SIG-M5 treated with dmso at 0.1 percent for 504 hours (cell line): ENCODE results near the gene CEP112.

Experiments
- DNase-seq: peaks from one replicate; lab custom pipeline; 2025; ENCODE audit not compliant: unreplicated experiment; lab: John Stamatoyannopoulos, UW

The CEP112 gene

DNA sequence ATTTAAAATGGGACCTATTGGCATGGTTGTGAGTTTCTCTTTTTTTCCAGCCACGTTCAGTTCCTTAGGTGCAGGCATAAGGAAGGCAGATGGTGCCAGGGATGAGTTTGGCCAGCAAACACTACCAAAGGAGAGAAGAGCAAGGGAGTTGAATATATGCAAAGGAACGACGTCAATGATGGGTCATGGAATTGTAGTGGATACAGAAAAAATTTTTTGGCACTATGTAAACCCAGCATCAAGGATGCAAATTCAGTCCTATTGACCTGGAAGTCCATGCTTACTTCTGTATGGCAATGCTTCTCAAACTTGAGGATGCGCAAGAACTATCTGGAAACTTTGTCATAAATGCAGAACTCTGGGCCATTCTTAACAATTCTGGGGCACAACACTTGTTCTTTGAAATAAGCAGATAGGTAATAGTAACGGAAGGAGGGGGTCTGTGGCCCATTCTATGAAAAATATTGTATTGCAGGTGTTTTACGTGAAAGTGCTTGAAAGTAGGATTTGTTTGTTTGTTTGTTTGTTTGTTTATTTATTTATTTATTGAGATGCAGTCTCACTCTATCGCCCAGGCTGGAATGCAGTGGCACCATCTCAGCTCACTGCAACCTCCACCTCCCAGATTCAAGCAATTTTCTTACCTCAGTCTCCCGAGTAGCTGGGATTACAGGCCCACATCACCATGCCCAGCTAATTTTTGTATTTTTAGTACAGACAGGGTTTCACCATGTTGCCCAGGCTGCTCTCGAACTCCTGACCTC lies 19.3 kb upstream of the CEP112 start:
- DNase-seq: no peak

DNA sequence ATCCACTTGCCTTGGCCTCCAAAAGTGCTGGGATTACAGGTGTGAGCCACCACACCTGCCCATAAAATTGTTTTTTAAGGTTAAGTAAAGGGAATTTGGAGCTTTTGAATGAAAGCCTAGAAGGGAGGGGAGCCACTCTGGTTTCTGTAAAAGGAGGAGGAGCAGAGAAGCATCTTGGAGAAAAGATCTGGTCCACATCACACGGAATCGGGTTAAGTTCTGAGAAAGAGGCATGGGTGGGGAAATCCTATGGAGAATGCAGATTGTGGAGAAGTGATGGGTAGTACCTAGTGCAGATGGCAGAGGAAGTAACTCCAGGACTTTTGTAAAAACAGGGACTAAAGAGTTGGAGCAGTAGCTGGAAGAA lies 18.3 kb upstream of the CEP112 start:
- no peak for DNase-seq

DNA sequence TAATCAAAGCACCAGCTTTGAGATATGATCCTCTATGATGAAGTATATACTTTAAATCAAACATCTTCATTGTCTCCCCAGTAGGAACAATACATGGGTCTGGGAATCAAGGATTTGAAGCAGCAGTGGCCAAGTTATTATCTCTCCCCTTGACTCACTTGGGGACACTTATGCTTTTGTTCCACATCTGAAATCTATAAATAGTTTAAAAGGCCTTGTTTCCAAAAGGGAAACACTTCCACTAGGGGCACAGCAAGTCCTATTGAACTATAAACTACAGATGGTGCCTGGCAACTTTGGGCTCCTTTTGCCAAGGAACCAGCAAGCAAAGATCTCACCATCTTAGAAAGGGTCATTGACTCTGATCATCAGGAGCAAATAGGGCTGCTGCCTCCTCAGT lies 16.0 kb upstream of the CEP112 start:
- DNase-seq: no peak

DNA sequence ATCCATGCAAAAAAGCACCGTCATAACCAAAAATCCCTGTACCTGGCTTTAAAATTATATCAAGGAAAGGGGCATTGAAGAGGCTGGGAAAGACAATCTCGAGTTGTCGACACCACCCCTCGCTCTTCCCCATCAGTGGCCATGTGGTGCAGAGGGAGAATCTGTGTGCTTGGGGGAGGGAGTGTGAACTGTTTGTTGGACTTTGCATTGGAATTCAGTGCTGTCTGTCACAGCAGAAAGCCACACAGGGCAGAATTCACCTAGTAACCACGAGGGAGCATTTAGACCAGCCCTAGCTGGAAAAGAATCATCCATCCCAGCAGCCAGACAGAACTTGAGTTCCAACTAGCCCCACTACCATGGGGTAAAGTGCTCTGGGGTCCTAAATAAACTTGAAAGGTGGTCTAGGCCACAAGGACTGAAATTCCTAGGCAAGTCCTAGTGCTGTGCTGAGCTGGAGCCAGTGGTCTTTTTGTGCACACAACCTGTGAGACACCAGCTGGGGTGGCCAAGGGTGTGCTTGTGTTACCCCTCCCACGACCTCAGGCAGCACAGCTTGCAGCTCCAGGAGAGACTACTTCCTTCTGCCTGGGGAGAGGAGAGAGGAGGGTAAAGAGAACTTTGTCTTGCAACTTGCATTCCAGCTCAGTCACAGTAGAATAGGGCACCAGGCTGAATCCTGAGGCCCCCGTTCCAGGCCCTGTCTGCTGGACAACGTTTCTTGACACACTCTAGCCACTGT lies 11.5 kb upstream of the CEP112 start:
- DNase-seq: no peak

DNA sequence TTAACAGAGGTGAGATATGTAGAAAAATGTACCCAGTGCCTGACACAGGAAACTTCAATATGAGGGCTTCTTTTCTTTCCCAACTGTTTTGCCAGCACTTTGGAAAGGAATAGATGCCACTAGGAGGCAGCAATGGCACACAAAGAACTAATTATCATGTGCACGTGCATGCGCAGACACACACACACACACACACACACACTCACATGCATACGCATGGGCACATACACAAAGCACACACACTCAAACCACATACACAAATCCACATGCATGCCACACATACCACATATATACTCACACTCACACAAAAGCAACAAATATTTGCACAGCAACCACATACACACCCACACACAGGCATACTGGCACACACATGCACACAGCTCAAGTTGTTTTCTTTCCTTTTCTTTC lies 8.8 kb upstream of the CEP112 start:
- DNase-seq: peak; percentile 74

DNA sequence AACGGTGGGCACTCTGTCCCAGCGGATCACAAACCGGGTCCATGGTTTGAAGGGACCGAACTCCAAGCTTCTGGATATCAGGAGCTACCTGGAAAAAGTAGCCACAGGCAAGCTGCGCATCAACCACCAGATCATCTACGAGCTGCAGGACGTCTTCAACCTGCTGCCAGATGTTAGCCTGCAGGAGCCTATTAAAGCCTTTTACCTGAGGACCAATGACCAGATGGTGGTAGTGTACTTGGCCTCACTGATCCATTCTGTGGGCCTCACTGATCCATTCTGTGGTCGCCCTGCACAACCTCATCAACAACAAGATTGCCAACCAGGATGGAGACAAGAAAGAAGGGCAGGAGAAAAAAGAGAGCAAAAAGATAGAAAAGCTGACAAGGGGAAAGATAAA lies 6.3 kb upstream of the CEP112 start:
- no peak for DNase-seq

DNA sequence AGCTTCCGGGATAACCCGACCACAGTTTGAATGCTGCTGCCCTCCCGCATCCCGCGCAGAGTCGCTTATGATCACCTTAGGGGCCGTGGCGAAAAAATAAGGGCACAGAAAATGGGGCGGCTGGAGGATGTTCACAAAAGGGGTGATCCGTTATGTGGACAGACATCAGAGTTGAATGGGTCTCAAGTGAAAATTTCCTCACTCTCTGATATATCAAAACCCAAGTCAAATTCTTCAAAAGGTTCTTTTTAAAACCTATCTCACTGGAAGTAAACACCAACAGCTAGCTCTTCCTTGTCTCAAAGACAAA lies 400 bp upstream of the CEP112 start:
- no peak for DNase-seq

DNA sequence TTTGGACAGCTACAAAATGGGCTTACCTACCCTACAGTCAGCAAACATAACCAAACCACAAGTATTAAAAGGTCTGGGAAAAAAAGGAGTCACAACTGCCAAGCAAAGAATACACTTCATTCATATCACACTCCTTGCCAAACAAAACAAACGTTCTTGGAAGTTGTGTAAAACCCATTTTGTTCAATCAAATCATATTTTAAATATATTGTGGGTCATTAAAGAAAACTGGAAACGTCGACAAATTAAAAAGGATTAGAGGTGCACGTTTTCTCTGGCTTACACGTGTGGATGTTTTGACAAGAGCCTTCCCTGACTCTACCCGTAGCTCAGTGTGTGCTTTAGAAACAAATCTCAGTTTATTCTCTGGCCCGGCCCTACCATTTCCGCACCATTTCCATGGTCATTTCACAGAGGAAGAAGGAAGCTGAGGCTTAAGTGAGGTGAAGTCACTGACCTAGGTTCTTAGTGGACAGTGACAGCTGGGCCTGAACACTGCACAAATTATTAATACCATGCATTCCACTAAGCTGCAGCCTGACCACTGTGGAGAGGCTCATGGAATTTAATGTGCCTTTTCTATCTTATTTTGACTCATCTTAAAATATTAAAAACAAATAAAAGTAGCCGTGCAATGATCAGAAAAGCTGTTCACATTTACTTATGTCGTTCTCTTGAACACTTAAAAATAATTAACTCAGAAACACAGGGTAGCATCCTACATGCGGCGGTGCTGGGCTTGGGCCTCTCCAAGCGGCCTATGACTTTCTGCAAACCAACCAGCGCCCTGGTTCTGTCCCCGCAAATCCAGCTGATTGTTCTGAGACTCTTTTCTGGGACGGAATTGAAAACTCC lies 968 bp downstream of the CEP112 start:
- DNase-seq: no peak

DNA sequence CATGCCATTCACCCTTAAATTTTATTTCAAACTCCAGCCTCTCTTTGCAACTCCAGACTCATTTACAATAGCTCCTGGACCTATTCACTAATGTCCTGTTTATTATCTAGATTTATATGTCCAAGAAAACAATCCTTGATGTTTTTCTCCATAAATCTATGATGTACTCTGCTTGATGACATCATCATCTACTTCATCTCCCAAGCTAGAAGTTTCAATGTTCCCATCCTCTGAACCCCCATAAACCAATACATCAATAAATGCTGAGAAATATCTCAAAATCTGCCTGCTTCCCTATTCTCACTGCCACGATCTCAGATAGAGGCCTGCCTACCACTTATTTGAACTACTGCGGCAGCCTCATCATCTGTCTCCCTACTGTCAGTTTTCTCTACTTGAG lies 4.2 kb downstream of the CEP112 start:
- DNase-seq: no peak

DNA sequence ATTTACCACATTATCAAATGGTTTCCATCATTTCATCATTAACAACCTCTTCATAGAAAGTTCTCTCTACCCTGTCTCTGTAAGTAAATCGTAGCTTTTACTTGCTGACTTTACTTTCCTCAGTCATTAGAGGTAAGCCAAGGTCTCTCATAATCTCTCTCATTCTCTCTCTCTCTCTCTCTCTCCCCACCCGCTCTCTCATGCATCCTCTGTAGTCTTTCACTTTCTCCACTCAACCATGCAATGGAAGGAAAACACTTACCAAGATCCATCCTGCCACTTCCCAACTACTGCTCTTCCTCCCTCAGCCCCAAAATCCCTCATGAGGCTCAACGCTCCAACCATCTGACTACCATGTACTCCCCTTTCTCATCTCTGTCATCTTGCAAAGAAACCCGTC lies 6.1 kb downstream of the CEP112 start:
- no peak for DNase-seq

DNA sequence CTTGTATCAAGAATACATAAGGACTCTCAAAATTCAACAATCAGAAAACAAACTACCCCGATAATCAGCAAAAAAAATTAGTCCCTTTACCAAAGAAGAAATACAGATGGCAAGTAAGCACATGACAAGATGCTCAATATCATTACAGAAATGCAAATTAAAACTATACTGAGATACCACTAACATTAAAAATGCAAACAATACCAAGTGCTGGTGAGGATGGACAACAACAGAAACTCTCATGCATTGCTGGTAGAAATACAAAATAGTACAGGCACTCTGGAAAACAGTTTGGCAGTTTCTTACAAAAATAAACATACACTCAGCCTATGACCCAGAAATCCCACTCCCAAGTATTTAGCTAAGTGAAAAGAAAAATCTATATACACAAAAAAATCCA lies 7.5 kb downstream of the CEP112 start:
- DNase-seq: no peak

DNA sequence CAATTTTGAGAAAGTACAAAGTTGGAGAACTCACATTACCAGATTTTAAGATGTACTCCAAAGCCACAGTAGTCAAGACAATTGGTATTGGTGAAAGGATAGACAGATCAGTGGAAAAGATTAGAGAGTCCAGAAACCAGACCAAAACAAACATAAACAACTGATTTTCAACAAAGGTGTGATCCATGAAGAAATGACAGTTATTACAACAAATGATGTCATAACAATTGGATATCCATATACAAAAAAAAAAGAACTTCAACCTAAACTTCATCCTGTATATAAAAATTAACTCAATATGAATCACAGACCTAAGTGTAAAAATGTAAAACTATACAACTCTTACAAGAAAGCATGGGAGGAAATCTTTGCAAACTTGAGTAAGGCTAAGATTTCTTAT lies 8.4 kb downstream of the CEP112 start:
- no peak for DNase-seq

DNA sequence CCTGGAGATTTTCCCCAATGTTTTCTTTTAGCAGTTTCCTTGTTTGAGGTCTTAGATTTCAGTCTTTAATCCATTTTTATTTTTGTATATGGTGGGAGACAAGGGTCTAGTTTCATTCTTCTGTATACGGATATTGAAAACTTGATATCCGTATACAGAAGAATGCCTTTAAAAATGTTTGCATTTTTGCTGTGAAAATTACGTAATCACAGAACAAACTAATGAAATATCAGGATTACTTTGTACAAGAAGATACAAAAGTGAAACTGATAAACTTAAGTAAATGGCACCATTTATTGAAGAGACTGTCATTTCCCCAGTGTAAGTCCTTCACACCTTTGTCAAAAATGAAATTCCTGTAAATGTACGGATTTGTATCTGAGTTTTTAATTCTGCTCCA lies 13.3 kb downstream of the CEP112 start:
- DNase-seq: no peak

DNA sequence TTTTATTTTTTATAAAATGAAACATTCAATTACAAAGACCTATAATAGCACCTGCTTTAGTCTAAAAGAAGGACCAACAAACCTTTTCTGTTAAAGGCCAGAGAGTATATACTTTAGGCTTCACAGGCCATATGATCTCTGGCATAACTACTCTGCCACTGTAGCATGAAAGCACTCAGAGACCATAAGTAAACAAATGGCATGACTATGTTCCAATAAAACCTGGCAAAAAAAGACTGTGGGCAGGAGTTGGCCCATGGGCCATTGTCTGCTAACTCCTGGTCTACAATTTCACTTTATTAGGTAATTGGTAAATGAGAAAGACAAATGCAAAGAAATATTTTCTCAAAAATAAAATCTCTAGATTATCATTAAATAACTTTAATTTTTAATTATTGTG lies 14.9 kb downstream of the CEP112 start:
- DNase-seq: no peak

DNA sequence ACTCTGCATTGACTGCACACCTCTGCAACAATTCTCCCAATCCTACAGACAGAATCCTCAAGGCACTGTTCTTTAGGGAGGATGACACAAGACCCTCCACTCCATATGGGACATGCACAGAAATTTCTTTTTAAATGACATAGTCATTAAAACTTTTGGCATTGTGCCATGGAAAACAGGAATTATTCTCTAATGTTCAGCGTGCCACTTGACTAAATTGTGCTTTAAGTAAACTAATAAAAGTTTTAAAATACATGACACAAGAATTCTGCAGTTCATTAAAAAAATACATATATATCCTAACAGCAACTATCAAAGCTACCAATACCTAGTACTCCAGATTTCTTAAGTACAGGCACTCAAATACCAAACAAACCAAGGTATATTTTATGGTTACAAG lies 16.0 kb downstream of the CEP112 start:
- DNase-seq: no peak

DNA sequence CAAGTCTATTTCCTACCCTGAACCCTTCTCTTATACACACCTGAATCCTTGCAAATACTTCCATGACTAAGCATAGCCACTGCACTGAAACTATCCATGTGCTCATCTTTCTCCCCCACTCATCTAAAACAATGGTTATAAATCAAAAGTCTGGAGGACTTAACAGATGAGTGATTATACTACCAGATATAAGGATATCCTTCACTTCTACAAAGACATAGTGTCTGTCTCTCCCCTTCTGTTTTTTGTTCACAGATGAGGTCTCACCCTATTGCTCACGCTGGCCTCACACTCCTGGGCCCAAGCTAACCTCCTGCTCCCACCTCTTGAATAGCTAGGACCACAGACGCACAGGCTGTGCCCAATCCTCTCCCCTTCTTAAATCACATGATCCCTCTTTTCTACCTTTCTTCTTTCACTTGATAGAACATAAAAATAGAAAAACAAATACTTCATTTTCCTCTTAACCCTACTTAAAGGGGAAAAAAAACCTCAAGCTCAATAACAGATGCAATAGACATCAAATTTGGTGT lies 19.2 kb downstream of the CEP112 start:
- DNase-seq: no peak

DNA sequence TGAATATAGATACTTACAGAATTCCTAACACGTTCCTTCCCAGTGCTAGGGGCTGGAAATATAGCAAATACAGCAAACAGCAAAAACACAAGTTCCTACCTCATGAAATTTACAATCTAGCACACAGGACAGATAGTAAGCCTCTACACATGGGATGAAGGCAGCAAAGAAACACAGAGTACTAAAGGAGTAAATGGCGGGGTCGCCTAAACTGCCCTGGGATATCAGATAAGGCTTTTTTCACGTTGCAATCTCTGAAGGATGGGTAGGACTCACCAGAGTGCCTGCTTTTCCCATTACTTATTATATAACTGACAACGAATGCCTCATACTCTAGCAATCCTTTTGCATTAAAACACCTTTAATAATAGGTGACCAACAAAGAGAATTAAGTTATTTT lies 19.8 kb downstream of the CEP112 start:
- DNase-seq: no peak

DNA sequence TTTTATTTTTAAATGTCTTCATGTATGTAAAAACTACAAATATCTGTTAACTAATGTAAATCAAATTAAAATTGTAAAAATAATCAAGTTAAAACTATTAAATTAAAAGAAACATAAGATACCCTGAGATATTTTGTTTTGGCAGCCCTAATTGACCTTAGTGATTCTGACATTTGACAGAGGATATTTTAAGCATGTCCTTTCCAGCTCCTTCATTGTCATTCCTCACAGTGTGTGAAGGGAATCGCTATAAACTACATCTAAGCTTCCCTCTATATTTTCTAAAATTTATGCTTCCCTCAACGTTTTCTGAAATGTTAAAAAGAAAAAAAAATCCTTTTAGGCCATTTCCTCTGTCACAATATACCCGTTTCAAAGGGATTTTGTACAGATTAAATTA lies 20.2 kb downstream of the CEP112 start:
- DNase-seq: no peak

DNA sequence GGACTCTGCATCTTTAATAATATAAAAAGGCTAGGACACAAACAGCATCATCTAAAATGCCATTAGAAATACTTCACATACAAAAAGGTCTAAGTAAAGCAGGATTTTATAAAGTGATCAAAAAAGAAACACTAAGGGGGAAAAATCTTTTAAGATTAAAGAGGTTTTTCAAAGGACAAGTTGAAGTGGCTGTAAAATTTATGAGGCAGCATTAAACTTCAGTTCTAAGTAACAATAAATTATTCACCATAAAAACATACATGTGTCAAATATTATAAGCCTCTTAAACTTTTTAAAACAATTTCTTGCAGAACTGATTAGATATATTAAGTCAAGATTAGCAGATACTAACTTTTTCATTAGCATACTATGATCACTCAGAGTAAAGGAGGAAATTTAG lies 20.8 kb downstream of the CEP112 start:
- DNase-seq: no peak

DNA sequence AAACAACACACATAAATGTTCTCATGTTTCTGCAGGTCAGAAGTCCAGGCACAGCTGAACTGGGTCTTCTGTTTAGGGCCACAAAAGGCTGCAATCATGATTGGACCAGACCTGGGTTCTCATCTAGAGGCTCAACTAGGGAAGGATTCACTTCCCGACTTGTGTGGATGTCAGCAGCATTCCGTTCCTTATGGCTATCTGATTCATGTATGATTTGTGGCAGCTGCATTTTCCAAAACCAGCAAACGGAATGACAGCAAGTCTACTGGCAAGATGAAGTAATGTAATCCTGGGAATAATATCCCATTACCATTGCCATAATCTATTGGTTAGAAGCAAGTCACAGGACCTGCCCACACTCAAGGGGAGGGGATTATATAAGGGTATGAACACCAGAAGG lies 22.1 kb downstream of the CEP112 start:
- no peak for DNase-seq

DNA sequence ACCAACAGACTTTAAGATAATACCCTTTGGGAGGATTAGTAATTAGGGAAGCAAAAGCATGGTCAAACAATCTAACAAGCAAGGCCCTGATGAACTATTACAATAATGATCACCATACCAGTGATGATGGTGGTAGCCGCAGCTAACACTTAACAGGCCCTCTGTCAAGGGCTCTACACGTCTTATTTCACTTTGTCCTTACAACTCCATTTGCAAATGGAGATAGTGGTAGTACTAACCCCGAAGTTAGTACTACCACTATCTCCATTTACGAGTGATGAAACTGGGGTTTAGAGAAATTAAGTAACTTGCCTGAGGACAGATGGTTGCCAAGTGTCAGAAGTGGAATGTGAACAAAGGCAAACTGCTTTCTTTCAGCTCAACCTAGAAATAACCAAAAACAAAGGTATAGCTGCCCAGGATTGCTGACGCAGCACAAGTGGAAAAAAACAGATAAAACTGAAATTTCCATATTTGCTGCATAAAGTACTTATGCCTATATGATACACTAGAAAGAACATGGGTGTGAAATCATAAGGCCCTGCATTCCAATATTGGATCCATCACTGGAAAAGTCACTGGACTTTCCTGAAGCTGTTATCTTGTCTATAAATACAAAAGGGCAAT lies 24.6 kb downstream of the CEP112 start:
- no peak for DNase-seq
